ENCODE measurements around the gene FAM53B.

- TF ChIP-seq POLR2A (IDR thresholded peaks at IDR 0.05) (no peak), CTCF (IDR thresholded peaks at IDR 0.05) (no peak)
Observed at GRCh38 chr10:124703778-124704427, 40.3 kb downstream of the FAM53B start.
